VCaP (cell line): ENCODE measurements around the gene DUS2.
"Not testable (repeated sequence)": the region's sequence is repeated elsewhere in the genome, so short reads cannot be mapped to it uniquely, and the experiment has no call there.

Source experiments
- H3K27ac ChIP-seq: fragments of 450-650 bp; 2 replicates; pipeline ENCODE4 v1.5.1; 2017
- TF ChIP-seq, protein P1 (sequence below): fragments of 450-650 bp; conservative IDR thresholded peaks from 2 replicates; pipeline ENCODE4 v1.5.1; 2017; ENCODE audit warnings: mild to moderate bottlenecking, moderate library complexity

The DUS2 gene

DNA sequence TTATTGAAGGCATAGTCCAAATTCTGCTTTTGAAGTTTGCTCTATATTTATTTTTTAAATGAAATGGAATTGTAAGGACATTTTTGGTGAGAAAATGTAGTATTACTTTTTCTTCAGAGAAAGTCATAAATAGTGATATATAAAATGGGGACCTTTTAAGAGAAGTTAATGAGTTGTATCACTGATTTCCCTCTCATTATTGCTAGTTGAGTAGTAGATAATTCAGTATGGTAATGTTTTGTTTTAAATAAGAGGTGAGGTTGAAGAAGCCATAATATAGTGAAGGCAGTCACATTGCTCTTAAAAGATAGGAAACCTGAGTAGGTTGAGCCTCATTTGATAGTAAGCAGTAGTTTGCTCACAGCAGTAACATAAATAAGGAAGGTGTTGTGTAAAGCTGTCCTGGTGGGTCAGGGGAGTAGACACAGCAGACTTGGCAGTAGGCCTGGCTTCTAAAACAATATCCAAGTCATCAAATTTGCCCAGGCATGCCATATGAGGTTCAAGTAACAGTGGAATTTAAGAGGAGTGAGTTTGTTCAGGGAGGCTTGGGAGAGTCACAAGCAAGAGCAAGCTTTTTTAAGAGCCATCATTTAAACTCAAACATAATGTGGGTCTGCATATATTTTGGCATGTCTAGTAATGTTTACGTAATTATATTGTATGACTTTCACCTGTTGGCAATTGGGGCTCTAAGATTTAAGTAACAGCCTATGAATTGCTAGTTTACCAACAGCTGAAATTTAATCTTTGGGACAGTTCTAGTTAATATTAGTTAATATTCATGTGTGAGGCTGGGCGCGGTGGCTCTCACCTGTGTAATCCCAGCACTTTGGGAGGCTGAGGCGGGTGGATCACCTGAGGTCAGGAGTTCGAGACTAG, 68.5 kb downstream of the DUS2 start:
- H3K27ac ChIP-seq: no peak overlapping the region
- TF ChIP-seq, protein P1, sequence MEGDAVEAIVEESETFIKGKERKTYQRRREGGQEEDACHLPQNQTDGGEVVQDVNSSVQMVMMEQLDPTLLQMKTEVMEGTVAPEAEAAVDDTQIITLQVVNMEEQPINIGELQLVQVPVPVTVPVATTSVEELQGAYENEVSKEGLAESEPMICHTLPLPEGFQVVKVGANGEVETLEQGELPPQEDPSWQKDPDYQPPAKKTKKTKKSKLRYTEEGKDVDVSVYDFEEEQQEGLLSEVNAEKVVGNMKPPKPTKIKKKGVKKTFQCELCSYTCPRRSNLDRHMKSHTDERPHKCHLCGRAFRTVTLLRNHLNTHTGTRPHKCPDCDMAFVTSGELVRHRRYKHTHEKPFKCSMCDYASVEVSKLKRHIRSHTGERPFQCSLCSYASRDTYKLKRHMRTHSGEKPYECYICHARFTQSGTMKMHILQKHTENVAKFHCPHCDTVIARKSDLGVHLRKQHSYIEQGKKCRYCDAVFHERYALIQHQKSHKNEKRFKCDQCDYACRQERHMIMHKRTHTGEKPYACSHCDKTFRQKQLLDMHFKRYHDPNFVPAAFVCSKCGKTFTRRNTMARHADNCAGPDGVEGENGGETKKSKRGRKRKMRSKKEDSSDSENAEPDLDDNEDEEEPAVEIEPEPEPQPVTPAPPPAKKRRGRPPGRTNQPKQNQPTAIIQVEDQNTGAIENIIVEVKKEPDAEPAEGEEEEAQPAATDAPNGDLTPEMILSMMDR: no peak

- not testable (repeated sequence) for H3K27ac ChIP-seq
Measured at GRCh38 chr16:68092275-68092674, 69.2 kb downstream of the DUS2 start.

DNA sequence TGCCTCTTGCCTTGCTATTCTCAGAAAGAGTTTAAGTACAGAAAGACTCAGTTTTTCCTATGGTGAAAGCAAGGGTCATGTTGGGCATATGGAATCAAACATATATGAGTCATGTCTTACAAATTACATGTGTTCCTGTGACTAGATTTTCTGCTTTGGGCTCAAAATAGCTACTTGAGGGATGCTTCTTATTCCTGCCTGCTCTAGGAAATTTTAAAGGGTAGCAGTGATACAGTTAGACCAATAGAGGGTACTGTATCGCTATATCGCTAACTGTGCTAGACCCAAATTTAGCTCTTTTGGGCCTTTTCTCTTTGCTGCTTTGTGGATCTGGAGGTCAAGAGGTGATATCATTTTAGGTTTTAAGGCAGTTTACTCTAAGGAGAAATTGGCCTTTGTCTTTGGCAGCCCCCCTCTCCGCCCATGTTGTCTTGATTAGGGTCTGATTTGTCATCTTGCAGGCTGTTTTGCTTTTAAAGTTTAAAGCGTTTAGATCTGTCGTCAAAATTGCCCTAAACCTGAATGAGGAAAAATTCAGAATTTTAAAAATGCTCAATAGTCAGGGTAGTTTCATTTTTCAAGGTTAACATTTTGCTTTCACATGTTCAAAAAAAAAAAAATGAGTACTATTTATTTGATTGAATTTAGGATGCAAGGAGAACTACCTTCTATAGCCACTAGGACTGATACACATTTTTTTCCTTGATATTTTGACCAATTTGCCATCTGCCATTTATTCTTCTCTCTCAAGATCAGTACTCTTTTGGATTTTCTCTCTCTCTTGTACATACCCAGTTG, 70.9 kb downstream of the DUS2 start:
- TF ChIP-seq, protein P1: peak; percentile 20; the same call in 1 of the 2 replicates
- H3K27ac ChIP-seq: no peak overlapping the region

GRCh38 chr16:68094614-68094934, 71.5 kb downstream of the DUS2 start:
- no peak overlapping the region for H3K27ac ChIP-seq
- TF ChIP-seq, protein P1: no peak

DNA sequence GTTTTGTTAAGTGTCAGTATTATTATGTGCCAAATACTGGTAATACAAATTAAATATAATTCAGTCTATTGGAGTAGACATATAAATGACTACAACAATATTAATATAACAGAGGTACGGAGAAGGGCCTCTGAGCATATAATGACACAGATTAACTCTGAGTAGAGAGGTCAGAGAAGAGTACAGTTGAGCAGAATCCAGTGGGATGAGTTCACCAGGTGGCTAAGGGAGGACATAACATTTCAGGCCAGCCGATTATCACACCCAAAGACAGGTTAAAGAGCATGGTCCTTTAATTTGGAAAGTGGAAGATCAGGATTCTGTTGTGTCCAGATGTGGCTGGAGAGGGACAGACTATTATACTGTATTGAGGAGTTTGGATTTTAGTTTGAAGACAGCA, 73.4 kb downstream of the DUS2 start:
- TF ChIP-seq, protein P1: no peak
- H3K27ac ChIP-seq: no peak overlapping the region

DNA sequence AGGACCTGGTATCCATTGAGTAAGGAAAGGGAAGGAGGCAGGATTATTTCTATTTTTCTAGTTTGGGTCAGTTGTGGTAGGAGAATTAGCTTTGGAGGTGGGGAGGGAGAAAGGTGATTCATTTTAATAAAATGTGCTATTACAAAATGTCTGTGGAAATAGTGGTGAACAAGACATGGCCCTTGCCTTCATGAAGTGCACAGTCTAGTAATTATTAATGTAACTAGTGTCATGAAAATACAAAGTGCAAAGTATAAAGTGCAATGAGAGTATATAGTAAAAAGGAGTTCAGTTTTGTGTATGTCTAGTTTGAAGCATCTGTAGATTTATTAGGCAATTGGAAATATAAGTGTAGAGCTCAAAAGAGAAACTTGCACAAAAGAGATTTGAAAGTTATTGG, 74.0 kb downstream of the DUS2 start:
- H3K27ac ChIP-seq: no peak overlapping the region
- TF ChIP-seq, protein P1: no peak

- no peak overlapping the region for H3K27ac ChIP-seq
- TF ChIP-seq, protein P1: no peak
Measured at GRCh38 chr16:68097895-68098294, 74.8 kb downstream of the DUS2 start.

DNA sequence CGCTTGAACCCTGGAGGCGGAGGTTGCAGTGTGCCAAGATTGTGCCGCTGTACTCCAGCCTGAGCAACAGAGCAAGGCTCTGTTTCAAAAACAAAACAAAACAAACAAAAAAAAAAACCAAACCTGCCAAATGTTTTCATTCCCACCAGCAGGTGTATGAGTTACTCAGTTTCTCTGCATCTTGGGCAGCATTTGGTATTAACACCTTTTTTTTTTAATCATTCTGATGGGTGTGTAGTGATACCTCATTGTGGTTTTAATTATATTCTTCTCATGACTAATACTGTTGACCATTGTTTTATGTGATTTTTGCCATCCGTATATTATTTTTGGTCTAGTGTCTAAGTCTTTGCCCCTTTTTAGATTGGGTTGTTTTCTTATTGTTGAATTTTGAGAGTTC, 77.4 kb downstream of the DUS2 start:
- TF ChIP-seq, protein P1: no peak
- H3K27ac ChIP-seq: no peak overlapping the region
